ENCODE data around the gene TIGIT.

The TIGIT gene

DNA sequence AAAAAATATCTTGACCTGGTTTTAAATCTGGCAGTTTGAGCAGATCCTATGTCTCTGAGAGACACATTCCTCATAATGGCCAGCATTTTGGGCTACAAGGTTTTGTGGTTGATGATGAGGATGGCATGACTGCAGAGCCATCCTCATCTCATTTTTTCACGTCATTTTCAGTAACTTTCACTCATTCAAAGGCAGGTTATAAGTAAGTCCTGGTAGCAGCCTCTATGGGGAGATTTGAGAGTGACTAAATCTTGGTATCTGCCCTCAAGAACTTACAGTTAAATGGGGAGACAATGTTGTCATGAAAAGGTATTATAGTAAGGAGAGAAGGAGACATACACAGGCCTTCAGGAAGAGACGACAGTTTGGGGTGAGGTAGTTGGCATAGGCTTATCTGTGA lies 14.5 kb downstream of the TIGIT start:
- no peaks in the 10 kb centered on the region for H3K4me1 ChIP-seq (ENCODE audit: control insufficient read depth in 5 of 5, insufficient read depth in 5 of 5, low read length in 5 of 5)
- H3K9me3 ChIP-seq (ENCODE audit: control insufficient read depth in 5 of 5, low read length in 5 of 5): no peaks in the 10 kb centered on the region
- no peak overlapping the region for H3K27ac ChIP-seq (ENCODE audit: low read depth, low read length)
- H3K27me3 ChIP-seq (ENCODE audit: control insufficient read depth in 5 of 5, insufficient read depth in 4 of 5, low read length in 5 of 5): no peaks in the 10 kb centered on the region
- H3K9ac ChIP-seq (ENCODE audit: low read length in 5 of 5): no peak overlapping the region
- H3K36me3 ChIP-seq (ENCODE audit: control insufficient read depth in 5 of 5, insufficient read depth in 5 of 5, low read length in 5 of 5): no peaks in the 10 kb centered on the region
- H3K4me3 ChIP-seq (ENCODE audit: low read depth in 1 of 5, low read length in 5 of 5): no peak overlapping the region

DNA sequence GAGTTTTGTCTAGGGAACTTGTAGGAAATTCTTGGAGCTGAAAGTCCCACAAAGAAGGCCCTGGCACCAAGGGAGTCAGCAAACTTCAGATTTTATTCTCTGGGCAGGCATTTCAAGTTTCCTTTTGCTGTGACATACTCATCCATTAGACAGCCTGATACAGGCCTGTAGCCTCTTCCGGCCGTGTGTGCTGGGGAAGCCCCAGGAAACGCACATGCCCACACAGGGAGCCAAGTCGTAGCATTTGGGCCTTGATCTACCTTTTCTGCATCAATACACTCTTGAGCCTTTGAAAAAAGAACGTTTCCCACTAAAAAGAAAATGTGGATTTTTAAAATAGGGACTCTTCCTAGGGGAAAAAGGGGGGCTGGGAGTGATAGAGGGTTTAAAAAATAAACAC lies 15.0 kb downstream of the TIGIT start:
- Histone ChIP-seq H3K4me3 (ENCODE audit: low read depth in 1 of 5, low read length in 5 of 5) (no peak overlapping the region), H3K9me3 (ENCODE audit: control insufficient read depth in 5 of 5, low read length in 5 of 5) (no peaks in the 10 kb centered on the region), H3K4me1 (ENCODE audit: control insufficient read depth in 5 of 5, insufficient read depth in 5 of 5, low read length in 5 of 5) (no peaks in the 10 kb centered on the region), H3K27me3 (ENCODE audit: control insufficient read depth in 5 of 5, insufficient read depth in 4 of 5, low read length in 5 of 5) (no peaks in the 10 kb centered on the region), H3K9ac (ENCODE audit: low read length in 5 of 5) (no peak overlapping the region), H3K27ac (ENCODE audit: low read depth, low read length) (no peak overlapping the region), H3K36me3 (ENCODE audit: control insufficient read depth in 5 of 5, insufficient read depth in 5 of 5, low read length in 5 of 5) (peaks cover 0 to 3% (median 0%) of the 10 kb centered on the region in 5 donors)

GRCh38 chr3:114310695-114311094 lies 16.9 kb downstream of the TIGIT start:
- Histone ChIP-seq H3K9me3 (ENCODE audit: control insufficient read depth in 5 of 5, low read length in 5 of 5) (no peaks in the 10 kb centered on the region), H3K36me3 (ENCODE audit: control insufficient read depth in 5 of 5, insufficient read depth in 5 of 5, low read length in 5 of 5) (peaks cover 0 to 9% (median 2%) of the 10 kb centered on the region in 5 donors), H3K4me3 (ENCODE audit: low read depth in 1 of 5, low read length in 5 of 5) (no peak overlapping the region), H3K9ac (ENCODE audit: low read length in 5 of 5) (no peak overlapping the region), H3K27me3 (ENCODE audit: control insufficient read depth in 5 of 5, insufficient read depth in 4 of 5, low read length in 5 of 5) (no peaks in the 10 kb centered on the region), H3K4me1 (ENCODE audit: control insufficient read depth in 5 of 5, insufficient read depth in 5 of 5, low read length in 5 of 5) (no peaks in the 10 kb centered on the region), H3K27ac (ENCODE audit: low read depth, low read length) (no peak overlapping the region)

- Histone ChIP-seq H3K4me1 (ENCODE audit: control insufficient read depth in 5 of 5, insufficient read depth in 5 of 5, low read length in 5 of 5) (no peaks in the 10 kb centered on the region), H3K4me3 (ENCODE audit: low read depth in 1 of 5, low read length in 5 of 5) (no peak overlapping the region), H3K27ac (ENCODE audit: low read depth, low read length) (no peak overlapping the region), H3K9ac (ENCODE audit: low read length in 5 of 5) (no peak overlapping the region), H3K27me3 (ENCODE audit: control insufficient read depth in 5 of 5, insufficient read depth in 4 of 5, low read length in 5 of 5) (no peaks in the 10 kb centered on the region), H3K9me3 (ENCODE audit: control insufficient read depth in 5 of 5, low read length in 5 of 5) (no peaks in the 10 kb centered on the region), H3K36me3 (ENCODE audit: control insufficient read depth in 5 of 5, insufficient read depth in 5 of 5, low read length in 5 of 5) (peaks cover 2 to 10% (median 9%) of the 10 kb centered on the region in 5 donors)
These were observed 19.6 kb downstream of the TIGIT start for GRCh38 chr3:114313426-114313825.

DNA sequence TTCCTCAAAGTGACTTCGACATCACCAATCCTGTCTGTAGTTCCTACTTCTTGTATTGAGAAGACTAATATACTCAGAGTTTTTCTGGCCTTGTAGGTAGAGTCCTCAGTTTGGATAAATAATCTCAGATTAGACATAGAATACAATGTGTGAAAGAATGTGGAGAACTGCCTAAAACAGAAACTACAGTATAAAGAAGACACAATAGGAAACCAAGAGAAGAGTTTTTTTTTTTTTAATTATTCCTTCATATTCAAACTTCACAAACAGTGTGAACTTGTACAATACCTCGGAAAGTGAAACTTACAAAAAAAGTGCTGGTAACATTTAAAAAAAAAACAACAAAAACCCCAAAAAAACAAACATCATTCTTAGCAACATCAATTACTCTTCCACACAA lies 20.5 kb downstream of the TIGIT start:
- H3K36me3 ChIP-seq (ENCODE audit: control insufficient read depth in 5 of 5, insufficient read depth in 5 of 5, low read length in 5 of 5): peaks cover 2 to 10% (median 9%) of the 10 kb centered on the region in 5 donors
- H3K9ac ChIP-seq (ENCODE audit: low read length in 5 of 5): no peak overlapping the region
- no peaks in the 10 kb centered on the region for H3K9me3 ChIP-seq (ENCODE audit: control insufficient read depth in 5 of 5, low read length in 5 of 5)
- no peaks in the 10 kb centered on the region for H3K27me3 ChIP-seq (ENCODE audit: control insufficient read depth in 5 of 5, insufficient read depth in 4 of 5, low read length in 5 of 5)
- H3K4me1 ChIP-seq (ENCODE audit: control insufficient read depth in 5 of 5, insufficient read depth in 5 of 5, low read length in 5 of 5): peaks cover 0 to 4% (median 1%) of the 10 kb centered on the region in 5 donors
- no peak overlapping the region for H3K4me3 ChIP-seq (ENCODE audit: low read depth in 1 of 5, low read length in 5 of 5)
- no peak overlapping the region for H3K27ac ChIP-seq (ENCODE audit: low read depth, low read length)

GRCh38 chr3:114318295-114318694 lies 24.5 kb downstream of the TIGIT start:
- Histone ChIP-seq H3K36me3 (ENCODE audit: control insufficient read depth in 5 of 5, insufficient read depth in 5 of 5, low read length in 5 of 5) (peaks cover 2 to 14% (median 9%) of the 10 kb centered on the region in 5 donors), H3K4me1 (ENCODE audit: control insufficient read depth in 5 of 5, insufficient read depth in 5 of 5, low read length in 5 of 5) (peaks cover 0 to 11% (median 4%) of the 10 kb centered on the region in 5 donors), H3K27me3 (ENCODE audit: control insufficient read depth in 5 of 5, insufficient read depth in 4 of 5, low read length in 5 of 5) (no peaks in the 10 kb centered on the region), H3K9ac (ENCODE audit: low read length in 5 of 5) (no peak overlapping the region), H3K27ac (ENCODE audit: low read depth, low read length) (no peak overlapping the region), H3K9me3 (ENCODE audit: control insufficient read depth in 5 of 5, low read length in 5 of 5) (no peaks in the 10 kb centered on the region), H3K4me3 (ENCODE audit: low read depth in 1 of 5, low read length in 5 of 5) (no peak overlapping the region)

DNA sequence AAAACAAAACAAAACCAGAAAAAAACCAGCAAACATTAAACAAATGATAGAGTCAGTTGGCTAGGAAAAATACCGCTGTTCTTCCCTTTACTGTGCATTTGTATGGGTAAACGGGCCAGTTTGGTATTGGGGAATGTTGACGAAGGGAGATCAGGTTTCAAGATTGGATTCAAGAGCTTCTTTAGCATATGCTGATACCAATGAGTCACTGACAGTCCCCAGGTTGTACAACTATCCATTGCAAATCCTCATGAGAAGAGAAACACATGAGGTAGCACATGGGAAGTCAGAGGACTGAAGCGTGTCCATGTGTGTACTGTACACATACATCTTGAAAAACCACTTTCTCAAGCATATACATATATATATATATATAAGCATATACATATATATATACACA lies 25.6 kb downstream of the TIGIT start:
- no peak overlapping the region for H3K9ac ChIP-seq (ENCODE audit: low read length in 5 of 5)
- H3K36me3 ChIP-seq (ENCODE audit: control insufficient read depth in 5 of 5, insufficient read depth in 5 of 5, low read length in 5 of 5): peaks cover 2 to 13% (median 12%) of the 10 kb centered on the region in 5 donors
- no peaks in the 10 kb centered on the region for H3K9me3 ChIP-seq (ENCODE audit: control insufficient read depth in 5 of 5, low read length in 5 of 5)
- peaks cover 0 to 11% (median 4%) of the 10 kb centered on the region in 5 donors for H3K4me1 ChIP-seq (ENCODE audit: control insufficient read depth in 5 of 5, insufficient read depth in 5 of 5, low read length in 5 of 5)
- H3K27me3 ChIP-seq (ENCODE audit: control insufficient read depth in 5 of 5, insufficient read depth in 4 of 5, low read length in 5 of 5): no peaks in the 10 kb centered on the region
- no peak overlapping the region for H3K27ac ChIP-seq (ENCODE audit: low read depth, low read length)
- H3K4me3 ChIP-seq (ENCODE audit: low read depth in 1 of 5, low read length in 5 of 5): no peak overlapping the region

- Histone ChIP-seq H3K36me3 (ENCODE audit: control insufficient read depth in 5 of 5, insufficient read depth in 5 of 5, low read length in 5 of 5) (peaks cover 0 to 15% (median 12%) of the 10 kb centered on the region in 5 donors), H3K9me3 (ENCODE audit: control insufficient read depth in 5 of 5, low read length in 5 of 5) (no peaks in the 10 kb centered on the region), H3K4me3 (ENCODE audit: low read depth in 1 of 5, low read length in 5 of 5) (no peak overlapping the region), H3K27ac (ENCODE audit: low read depth, low read length) (no peak overlapping the region), H3K27me3 (ENCODE audit: control insufficient read depth in 5 of 5, insufficient read depth in 4 of 5, low read length in 5 of 5) (no peaks in the 10 kb centered on the region), H3K9ac (ENCODE audit: low read length in 5 of 5) (no peak overlapping the region), H3K4me1 (ENCODE audit: control insufficient read depth in 5 of 5, insufficient read depth in 5 of 5, low read length in 5 of 5) (peaks cover 0 to 11% (median 4%) of the 10 kb centered on the region in 5 donors)
These were observed 26.4 kb downstream of the TIGIT start for GRCh38 chr3:114320246-114320645.

- Histone ChIP-seq H3K4me1 (ENCODE audit: control insufficient read depth in 5 of 5, insufficient read depth in 5 of 5, low read length in 5 of 5) (peaks cover 0 to 11% (median 4%) of the 10 kb centered on the region in 5 donors), H3K36me3 (ENCODE audit: control insufficient read depth in 5 of 5, insufficient read depth in 5 of 5, low read length in 5 of 5) (peaks cover 0 to 18% (median 3%) of the 10 kb centered on the region in 5 donors), H3K9ac (ENCODE audit: low read length in 5 of 5) (no peak overlapping the region), H3K9me3 (ENCODE audit: control insufficient read depth in 5 of 5, low read length in 5 of 5) (no peaks in the 10 kb centered on the region), H3K27ac (ENCODE audit: low read depth, low read length) (no peak overlapping the region), H3K4me3 (ENCODE audit: low read depth in 1 of 5, low read length in 5 of 5) (no peak overlapping the region), H3K27me3 (ENCODE audit: control insufficient read depth in 5 of 5, insufficient read depth in 4 of 5, low read length in 5 of 5) (no peaks in the 10 kb centered on the region)
These were observed 29.9 kb downstream of the TIGIT start for GRCh38 chr3:114323546-114324254.

GRCh38 chr3:114327665-114328064 lies 33.8 kb downstream of the TIGIT start:
- no peaks in the 10 kb centered on the region for H3K27me3 ChIP-seq (ENCODE audit: control insufficient read depth in 5 of 5, insufficient read depth in 4 of 5, low read length in 5 of 5)
- H3K36me3 ChIP-seq (ENCODE audit: control insufficient read depth in 5 of 5, insufficient read depth in 5 of 5, low read length in 5 of 5): peaks cover 10 to 19% (median 12%) of the 10 kb centered on the region in 5 donors
- H3K4me3 ChIP-seq (ENCODE audit: low read depth in 1 of 5, low read length in 5 of 5): no peak overlapping the region
- H3K9ac ChIP-seq (ENCODE audit: low read length in 5 of 5): no peak overlapping the region
- no peak overlapping the region for H3K27ac ChIP-seq (ENCODE audit: low read depth, low read length)
- no peaks in the 10 kb centered on the region for H3K9me3 ChIP-seq (ENCODE audit: control insufficient read depth in 5 of 5, low read length in 5 of 5)
- H3K4me1 ChIP-seq (ENCODE audit: control insufficient read depth in 5 of 5, insufficient read depth in 5 of 5, low read length in 5 of 5): no peaks in the 10 kb centered on the region
